HG02938 (cell line): ENCODE data around the gene IGFBP5.

Experiments
- ATAC-seq: cut with Tn5 transposase; IDR thresholded peaks from one replicate; pipeline ENCODE4 v1.9.1; 2021; ENCODE audit warnings: mild to moderate bottlenecking, moderate library complexity; ENCODE audit not compliant: unreplicated experiment

The IGFBP5 gene

DNA sequence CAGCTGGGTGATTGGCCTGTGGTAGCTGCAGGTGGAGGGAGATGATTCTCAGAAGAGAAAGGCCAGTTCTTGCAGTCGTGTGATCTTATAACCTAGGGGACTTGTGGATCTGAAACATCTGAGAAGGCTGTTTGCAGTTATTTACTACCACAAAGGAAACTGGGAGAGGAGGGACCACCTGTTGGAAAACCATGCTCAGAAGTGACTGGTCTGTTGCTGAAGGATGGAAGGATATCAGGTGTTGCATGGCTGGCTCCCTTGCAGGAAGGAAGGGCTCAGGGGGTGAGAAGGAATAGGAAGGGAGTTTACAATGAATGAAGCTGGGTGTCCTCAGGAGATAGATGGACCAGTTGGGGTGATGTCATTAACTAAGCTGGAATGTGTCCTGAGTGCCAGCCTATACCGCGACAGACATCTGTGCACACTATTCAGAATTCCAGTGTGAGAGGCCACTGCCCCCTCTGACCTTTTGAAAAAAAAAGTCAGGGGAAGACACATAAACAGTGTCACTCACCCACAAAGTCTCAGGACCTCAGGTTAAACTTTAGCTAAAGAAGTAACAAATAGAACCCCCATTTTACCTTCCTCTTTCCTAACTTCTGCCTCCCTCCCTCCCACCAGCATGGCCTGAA, 44.6 kb downstream of the IGFBP5 start:
- ATAC-seq = no peak

DNA sequence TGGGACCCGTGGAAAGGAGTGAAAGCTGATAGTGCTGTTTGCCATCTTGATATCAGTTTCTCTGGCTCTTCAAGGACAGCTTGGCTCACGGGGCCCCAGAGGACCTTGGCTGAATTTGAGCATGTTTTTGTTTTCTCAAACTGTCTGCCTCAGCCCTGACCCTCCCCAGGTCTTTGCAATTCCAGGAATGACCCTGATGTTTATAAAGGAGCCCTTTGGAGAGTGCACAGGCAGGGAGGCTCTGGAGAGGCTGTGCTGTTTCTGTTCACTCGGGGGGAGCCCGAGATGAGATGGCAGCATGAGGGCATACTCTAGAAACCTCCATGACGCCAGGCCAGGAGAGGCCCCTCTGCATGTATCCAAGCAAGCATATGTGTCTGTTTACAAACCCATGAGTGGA, 45.8 kb downstream of the IGFBP5 start:
- no peak for ATAC-seq

DNA sequence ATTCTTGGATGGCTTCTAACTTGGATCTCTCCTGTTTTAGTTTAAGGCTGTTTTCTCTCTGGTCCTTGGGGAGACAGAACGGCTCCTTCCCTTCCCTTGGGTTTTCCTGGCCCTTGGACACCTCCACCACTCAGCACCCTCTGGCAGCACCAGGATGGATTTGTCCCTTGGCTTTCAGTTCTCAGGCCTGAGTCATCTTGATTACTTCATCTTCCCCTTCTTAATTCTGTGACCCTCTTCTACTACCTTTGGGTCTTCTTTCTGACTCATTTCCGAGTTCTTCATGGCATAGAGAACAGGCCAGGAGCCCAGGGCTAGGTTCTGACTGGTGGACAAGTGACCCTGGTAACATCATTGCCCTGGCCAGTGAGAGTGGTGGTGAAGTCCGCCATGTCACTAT, 47.2 kb downstream of the IGFBP5 start:
- ATAC-seq = no peak

DNA sequence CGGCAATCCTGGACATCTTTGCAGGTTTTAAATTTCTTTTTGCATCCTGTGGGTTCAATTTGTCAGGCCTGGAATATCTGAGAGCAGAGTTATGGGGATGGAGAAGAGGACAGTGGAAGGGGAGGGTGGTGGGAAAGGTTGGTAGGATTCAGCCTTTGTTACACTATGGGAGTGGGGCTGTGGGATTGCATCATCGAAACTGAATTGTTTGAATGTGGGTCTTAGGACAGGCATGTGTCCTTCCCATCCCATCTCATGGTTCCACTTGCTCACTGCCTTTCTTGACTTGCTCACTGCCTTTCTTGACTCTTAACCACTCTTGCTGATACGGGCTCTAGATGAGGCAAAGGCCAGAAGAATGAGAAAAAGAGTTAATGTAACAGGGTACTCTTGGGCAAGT, 49.2 kb downstream of the IGFBP5 start:
- no peak for ATAC-seq

DNA sequence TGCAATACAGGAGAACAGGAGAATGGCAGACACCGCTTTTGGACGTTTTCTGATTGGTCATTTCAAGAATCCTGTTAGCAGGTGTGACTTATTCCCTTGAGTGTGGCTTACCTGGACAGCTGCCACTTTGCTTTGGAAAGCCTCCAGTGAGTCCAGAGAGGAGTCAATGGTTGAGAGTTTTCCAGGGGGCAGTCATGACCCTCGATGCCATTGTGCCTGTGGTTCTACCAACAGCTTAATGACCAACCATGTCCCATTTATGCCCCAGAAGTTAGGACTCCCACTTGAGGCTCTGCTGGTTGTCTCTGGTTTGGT, 49.8 kb downstream of the IGFBP5 start:
- ATAC-seq = no peak

DNA sequence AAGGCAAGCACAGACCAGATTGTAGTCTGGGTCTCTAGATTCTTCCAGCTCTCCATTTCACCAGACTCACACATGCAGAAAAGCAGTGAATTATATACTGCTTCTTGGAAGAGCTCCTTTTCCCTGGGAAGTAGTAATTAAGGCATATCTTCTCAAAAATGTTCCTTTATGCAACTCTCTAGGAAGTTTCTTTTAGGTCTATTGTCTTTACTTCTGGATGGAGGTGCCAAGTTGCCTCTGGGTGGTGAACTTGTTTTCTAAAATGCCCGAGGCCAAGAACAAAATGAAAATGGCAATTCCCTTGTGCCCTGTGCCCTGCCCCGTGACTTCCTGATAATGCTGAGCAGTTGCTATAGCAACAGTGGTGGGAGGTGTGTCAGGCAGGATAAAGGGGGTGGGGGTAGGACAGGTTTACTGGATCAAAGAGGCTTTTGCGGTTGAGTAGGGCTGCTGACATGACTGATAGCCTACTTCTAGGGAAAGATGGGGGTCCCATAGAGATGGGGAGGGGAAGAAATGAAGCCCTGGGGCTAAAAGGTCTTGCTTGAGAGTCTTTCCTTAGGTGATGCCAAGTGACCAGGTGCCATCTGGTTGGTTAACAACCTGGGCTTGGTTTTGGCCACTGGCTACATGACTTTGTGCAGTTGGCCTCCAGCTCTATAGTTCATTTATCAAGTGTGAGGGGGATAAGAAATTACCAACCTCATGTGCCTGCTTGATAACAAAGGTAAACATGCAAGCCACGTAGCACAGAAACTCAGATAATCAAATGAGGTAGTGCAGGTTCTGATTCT, 50.3 kb downstream of the IGFBP5 start:
- ATAC-seq = no peak

DNA sequence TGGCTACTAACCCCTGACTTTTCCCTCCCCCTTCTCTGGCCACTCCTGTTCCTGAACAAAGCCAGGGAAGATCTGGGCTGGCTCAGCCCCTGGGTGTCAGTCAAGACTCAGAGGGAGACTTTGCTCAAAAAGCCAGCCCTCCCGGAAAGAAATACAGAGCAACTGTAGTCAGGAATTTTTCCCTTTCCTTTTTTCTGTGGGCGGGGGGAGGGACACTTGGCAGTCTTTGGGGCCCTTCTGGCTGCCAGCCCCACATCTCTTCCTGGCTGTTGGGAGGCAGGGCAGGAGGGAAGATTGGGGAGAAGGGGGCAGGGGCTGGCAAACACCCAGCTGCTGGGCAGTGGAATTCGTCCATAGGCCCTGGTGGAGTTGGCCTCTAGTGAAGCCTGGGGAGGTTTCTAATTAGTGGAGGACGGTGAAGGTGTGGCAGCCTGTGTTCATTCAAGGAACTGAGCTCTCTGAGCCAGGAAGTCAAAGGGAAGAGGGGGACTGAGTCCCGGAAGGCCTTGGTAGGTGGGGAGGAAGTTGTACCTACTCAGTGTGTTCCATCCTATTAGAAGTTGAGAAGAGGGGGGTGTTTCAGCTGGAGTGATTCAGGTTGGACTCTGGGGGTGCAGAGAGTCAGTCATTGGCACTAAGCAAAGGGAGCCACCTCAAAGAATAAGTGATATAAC, 51.2 kb downstream of the IGFBP5 start:
- ATAC-seq = no peak

DNA sequence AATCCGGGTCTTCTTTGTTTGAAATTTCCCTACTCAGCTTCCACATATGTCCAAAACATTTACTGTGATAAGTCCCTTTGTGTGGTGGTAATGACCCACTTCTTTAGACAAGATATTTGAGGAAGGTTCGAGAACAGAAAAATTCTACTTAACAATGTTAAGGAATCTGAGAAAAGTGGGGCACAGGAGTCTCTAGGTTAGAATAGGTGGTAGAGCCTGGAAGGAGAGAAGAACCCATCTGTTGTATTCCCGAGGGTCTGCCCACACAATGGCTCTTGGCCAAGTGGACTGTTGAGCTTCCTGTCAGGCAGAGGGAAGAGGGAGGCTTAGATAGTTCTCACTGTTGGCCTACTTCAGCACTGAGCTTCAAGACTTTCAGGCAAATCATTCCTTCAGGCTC, 57.9 kb downstream of the IGFBP5 start:
- ATAC-seq = no peak

DNA sequence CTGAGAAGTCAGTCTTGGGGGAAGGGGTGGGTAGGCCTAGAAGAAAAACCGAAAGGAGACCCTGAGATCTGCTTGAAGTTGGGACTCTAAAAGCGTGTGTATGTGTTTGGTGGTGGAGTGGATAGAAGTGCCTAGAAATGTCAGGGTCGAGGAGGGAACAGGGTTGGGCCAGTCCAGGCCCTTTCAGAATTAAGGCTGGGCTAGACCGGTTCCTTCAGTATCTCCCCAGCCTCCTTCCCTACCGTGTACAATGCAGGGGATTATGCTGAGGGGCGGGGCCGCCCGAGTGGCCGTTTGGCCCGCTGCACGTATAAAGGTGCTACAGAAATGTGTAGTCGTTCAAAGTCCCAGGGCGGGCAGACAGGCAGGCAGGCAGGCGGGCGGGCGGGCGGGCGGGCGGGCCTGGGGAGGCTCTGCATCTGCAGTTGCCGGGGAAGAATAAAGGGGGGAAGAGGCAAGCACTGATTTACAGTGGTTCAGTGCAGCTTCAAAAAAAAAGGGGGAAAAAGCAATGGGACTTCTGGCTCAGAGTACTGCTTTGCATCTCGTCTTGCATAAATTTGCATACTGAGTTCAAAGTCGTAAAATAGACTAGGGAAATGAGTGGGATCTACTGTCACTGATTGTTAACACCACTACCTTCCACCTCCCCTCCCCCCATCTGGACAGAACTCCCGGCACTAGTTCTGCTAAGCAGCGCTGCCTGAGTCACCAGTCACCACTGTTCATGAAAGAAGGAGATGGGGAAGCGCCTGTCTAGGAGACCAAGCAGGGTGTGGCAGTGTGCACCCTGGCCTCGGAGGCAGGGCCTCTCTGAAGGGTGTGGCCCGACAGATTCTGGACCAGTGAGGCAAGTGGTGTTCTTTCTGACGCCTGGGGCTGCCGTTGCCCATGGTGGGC, 58.5 kb downstream of the IGFBP5 start:
- ATAC-seq = no peak

DNA sequence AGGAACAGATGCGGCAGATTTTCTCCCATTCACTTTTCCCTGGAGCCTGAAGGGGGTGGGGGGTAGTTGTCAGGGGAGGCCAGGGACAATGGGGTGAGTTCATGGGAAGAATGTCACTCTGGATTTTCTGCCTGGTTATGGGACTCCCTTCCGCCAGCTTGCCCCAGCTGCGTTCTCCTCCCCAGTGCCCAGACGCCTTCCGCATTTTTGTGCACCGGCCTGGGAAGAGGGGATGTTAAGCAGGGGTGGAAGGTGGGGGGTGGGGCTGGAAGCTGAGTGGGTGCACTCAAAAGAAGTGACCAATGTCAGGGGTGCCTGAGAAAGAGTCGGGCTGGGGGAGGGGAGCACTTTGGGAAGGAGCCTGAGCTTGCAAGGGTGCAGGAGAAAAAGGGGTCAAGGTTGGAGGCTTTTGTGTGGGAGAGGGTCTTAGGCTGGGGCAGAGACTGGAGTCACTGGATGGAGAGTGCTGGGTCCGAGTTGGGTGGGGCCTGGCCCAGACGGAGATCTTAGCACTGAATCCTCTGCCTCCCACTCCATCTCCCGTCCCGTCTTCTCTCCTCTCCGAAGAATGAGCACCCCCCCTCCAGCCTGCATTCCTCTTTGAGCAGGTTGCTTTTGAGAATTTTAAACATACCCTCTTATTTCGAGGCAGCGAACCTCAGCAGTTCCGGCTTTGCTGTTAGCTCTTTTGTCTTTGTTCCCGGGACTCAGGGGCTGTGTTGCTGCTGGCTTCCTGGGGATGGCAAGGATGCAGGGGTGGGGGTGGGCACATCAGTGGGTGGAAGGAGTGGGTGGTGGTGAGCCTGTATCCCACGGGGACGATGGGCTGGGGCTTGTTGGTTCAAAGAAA, 59.4 kb downstream of the IGFBP5 start:
- ATAC-seq = no peak

DNA sequence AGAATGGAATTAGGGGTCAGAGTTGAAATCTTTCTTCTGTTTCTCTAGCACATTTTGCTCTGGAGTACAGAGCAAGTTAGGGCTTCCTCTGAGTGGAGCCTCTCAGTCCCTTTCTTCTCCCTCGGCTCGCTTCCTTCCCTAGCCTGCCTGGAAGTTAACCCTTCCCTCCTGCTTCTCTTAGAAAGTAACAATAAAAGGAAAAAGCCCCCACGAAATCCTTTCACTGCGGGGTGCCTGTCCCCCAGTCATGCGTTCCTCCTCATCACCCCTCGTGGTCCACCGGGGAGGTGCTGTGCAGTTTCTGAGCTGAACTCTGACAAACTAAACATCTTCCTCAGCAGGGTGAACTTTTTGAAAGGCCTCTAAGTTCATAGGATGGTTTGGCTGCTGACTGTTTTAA, 60.2 kb downstream of the IGFBP5 start:
- ATAC-seq = no peak

DNA sequence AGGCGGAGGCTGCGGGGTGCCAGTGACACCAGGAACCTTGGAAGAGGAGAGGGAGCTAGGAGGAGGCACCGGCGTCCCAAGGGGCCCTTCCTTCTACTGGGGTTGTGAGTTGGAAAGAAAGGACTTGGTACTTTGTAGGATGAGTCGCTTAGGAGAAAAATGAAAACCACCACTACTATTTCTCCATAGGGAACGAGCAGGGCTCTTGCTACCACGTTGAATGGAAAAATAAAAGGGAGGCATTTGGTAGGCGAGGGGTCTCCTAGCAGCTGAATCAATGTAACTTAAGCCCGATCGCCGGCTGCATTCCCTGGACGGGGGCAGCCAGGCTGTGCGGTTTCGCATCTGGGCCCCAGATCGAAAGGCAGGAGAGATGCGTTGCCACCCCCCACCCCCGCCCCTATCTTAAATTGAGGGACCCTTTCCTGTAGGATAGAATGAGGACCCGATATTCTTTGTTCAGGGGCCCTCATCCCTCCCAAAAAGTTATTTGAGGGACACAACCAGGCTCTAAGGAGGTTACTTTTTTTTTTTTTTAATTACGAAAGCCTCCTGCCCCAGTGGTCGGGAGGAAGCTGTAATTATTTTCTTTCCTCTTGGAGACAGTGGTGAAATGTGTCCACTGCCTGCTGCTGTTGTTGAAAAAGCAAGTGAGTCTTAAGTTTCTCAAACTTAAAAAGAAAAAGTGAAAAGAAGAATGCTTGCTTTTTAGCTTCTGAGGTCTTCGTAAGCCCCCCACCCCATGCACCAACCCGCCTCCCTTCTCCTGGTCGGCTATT, 60.8 kb downstream of the IGFBP5 start:
- no peak for ATAC-seq

DNA sequence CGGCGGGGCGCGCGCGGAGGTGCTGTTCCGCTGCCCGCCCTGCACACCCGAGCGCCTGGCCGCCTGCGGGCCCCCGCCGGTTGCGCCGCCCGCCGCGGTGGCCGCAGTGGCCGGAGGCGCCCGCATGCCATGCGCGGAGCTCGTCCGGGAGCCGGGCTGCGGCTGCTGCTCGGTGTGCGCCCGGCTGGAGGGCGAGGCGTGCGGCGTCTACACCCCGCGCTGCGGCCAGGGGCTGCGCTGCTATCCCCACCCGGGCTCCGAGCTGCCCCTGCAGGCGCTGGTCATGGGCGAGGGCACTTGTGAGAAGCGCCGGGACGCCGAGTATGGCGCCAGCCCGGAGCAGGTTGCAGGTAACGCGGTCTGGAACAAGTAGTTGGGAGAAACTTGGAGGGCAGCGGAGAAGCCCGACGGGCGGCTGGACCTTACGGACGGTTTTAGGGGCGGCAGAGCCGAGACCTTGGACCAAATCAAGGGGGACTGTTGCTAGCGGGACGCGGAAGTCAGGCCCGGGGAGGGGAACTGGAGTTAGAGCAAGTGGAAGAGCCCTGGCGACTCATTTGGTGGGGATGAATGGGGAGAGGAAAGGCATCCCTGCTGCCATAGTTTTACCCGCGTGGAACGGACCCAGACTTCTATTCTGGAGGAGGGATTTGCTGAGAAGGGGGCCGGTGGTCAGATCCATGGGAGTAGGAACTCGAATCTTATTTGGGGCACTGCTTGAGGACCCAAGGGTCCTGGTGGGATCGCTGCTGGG, 61.6 kb downstream of the IGFBP5 start:
- ATAC-seq = no peak

DNA sequence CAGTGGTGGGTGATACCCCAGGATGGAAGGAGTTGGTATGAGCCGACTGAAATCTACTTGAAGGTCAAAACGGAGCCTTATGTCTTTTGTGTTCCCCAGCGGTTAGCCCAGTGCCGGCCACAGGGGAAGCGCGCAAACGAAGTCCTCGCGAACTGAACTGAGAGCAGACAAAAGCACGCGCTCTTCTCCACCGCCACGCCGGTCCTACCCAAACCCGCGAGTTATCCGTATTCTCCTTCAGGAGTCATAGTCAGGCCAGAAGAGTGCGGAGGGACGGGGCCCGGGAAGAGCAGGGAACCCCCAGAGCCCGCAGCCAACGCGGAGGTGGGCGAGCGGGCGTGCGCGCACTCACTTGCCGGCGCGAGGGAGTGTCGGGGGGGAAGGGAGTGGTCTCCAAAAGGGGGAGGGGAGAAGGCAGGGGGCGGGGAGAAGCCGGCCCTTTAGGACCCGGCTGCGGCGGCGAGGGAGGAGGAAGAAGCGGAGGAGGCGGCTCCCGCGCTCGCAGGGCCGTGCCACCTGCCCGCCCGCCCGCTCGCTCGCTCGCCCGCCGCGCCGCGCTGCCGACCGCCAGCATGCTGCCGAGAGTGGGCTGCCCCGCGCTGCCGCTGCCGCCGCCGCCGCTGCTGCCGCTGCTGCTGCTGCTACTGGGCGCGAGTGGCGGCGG, 62.3 kb downstream of the IGFBP5 start, which contains the start of gene IGFBP2:
IGFBP2 (plus strand) TSS at position 469 of the 664 bp plus-strand sequence; CDS start at position 573, 104 bp downstream.
- ATAC-seq = no peak

DNA sequence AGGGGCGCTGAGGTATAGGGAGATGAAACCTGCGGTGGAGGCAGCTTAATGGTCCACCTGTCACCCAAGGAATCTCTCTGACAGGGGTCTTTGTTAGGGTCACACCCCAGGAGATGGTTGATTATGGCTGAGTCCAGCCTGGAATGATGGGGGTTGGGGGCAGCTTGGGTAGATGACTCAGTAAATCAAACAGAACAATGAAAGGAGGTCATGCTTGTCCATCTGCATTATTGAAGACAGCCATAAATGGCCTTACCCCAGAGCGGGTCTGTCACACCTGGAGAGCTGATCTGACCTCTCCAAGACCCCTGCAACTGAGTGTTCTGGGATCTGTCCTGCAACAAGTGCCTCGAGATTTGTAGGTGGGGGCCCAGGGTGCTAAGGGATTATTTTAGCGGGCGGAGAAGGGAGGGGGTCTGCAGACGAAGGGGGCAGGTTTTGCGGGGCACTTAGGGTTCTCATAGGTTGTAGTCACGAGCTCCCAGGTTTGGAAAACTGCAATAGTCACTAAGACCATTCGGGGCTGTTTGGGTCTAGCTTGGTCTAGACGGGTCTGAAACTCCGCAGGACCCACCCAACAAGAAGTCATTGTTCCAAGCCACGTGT, 62.9 kb downstream of the IGFBP5 start:
- ATAC-seq = no peak

DNA sequence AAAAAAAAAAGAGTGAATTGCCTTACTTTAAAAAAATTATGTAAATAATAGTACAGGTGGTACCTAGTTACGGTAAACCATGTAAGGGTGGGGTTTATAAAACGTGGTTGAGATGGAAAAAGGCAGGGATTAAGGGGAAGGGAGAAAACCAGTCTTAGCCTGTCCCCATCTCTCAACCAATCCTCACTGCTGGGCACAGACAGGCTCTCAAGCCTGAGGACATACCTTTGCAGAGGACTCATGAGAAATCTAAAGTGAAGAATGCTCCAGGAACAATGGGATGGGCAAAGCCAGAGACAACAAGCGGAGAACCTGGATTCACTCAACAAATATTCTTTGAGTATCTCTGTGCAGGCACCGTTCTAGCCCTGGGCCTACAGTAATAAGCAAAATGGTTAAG, 65.6 kb downstream of the IGFBP5 start:
- no peak for ATAC-seq

DNA sequence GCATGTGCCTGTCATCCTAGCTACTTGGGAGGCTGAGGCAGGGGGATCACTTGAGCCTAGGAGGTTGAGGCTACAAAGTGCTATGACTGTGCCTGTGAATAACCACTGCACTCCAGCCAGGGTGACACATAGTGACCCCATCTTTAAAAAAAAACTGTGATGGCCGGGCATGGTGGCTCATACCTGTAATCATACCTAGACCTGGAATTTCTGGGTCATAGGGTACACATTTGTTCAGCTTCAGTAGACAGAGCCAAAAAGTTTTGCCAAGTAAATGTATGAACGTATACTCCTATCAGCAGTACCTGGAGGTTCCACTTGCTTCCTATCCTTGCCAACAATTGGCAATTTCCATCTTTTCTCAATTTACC, 68.5 kb downstream of the IGFBP5 start:
- no peak for ATAC-seq
